GM18909 (cell line): ENCODE data around the gene POLR1A.

Source experiments
- ATAC-seq: cut with Tn5 transposase; IDR thresholded peaks from one replicate; pipeline ENCODE4 v1.9.1; 2021; ENCODE audit warnings: mild to moderate bottlenecking; ENCODE audit not compliant: unreplicated experiment, poor library complexity

POLR1A gene

GRCh38 chr2:86026744-86027065 lies 79.0 kb downstream of the POLR1A start:
- ATAC-seq = no peak

GRCh38 chr2:86025976-86026743 lies 79.5 kb downstream of the POLR1A start:
- no peak for ATAC-seq

- no peak for ATAC-seq
Measured at GRCh38 chr2:86025229-86025820, 80.4 kb downstream of the POLR1A start.

- ATAC-seq = peak; percentile 28
Measured at GRCh38 chr2:86023366-86023712, 82.3 kb downstream of the POLR1A start.

- peak; percentile 65 for ATAC-seq
Measured at GRCh38 chr2:86022661-86023365, 82.9 kb downstream of the POLR1A start.

- ATAC-seq = no peak
Measured at GRCh38 chr2:86021396-86022378, 84.0 kb downstream of the POLR1A start.

- no peak for ATAC-seq
Measured at GRCh38 chr2:86020984-86021383, 84.7 kb downstream of the POLR1A start.

GRCh38 chr2:86019121-86019520 lies 86.6 kb downstream of the POLR1A start:
- no peak for ATAC-seq

GRCh38 chr2:86017901-86018896 lies 87.5 kb downstream of the POLR1A start:
- ATAC-seq = no peak

- ATAC-seq = no peak
Measured at GRCh38 chr2:86016581-86016980, 89.1 kb downstream of the POLR1A start.

- ATAC-seq = no peak
Measured at GRCh38 chr2:86015699-86016098, 90.0 kb downstream of the POLR1A start.

GRCh38 chr2:86015006-86015405 lies 90.7 kb downstream of the POLR1A start:
- no peak for ATAC-seq

GRCh38 chr2:86014493-86014892 lies 91.2 kb downstream of the POLR1A start:
- ATAC-seq = no peak

- ATAC-seq = no peak
Measured at GRCh38 chr2:86012007-86012712, 93.5 kb downstream of the POLR1A start.

- ATAC-seq = no peak
Measured at GRCh38 chr2:86011449-86011941, 94.2 kb downstream of the POLR1A start.

- no peak for ATAC-seq
Measured at GRCh38 chr2:86010083-86010482, 95.6 kb downstream of the POLR1A start.

GRCh38 chr2:86006524-86006923 lies 99.2 kb downstream of the POLR1A start:
- ATAC-seq = no peak

GRCh38 chr2:86003967-86004366 lies 101.7 kb downstream of the POLR1A start:
- ATAC-seq = no peak

GRCh38 chr2:86003104-86003503 lies 102.6 kb downstream of the POLR1A start:
- no peak for ATAC-seq
